ENCODE results near the gene BTBD6. TPM values are rescaled to one million over a fixed set of nuclear protein-coding genes. Genes with fewer than 3 reads are reported as not detected.

Gene BTBD6
- total RNA-seq, 1 donor from 2014 or later = 36.3 TPM

DNA sequence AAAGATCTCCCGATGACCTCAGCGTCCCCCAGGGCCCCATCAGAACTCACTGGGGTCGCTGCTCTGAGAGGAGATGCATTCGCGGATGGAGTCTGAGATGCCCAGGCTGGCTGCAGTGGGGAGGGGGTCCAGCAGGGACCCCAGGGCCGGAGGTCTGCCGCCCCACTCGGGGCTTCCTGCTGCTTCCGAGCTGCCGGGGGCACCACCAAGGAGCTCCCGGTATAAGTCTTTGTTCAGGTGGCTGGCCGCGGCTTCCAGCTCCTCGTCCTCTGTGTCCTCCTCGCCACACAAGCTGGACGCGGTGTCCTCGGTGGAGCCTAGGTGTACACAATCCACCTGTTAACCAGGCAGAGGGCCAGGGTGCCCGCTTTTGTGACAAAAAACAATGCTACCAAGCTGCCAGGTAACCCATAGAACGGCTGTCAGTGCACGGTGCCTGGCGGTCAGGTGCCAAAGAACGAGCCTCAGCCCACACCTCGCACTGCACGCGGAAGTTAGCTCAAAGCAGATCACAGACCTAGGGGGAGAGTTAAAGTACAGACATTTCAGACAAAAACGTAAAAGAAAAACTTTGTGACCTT is 26.6 kb upstream of the BTBD6 start:
- Mint-ChIP-seq H3K27ac (ENCODE audit: unreplicated experiment) (no peak overlapping the region), H3K27me3 (ENCODE audit: unreplicated experiment) (peaks cover 6% of the 10 kb centered on the region), H3K4me1 (ENCODE audit: low read depth, unreplicated experiment) (peaks cover 7% of the 10 kb centered on the region), H3K36me3 (ENCODE audit: unreplicated experiment) (peaks cover 7% of the 10 kb centered on the region), H3K4me3 (ENCODE audit: unreplicated experiment) (no peak overlapping the region), H3K9me3 (ENCODE audit: unreplicated experiment) (peaks cover 3% of the 10 kb centered on the region)
- TF ChIP-seq, protein P1, sequence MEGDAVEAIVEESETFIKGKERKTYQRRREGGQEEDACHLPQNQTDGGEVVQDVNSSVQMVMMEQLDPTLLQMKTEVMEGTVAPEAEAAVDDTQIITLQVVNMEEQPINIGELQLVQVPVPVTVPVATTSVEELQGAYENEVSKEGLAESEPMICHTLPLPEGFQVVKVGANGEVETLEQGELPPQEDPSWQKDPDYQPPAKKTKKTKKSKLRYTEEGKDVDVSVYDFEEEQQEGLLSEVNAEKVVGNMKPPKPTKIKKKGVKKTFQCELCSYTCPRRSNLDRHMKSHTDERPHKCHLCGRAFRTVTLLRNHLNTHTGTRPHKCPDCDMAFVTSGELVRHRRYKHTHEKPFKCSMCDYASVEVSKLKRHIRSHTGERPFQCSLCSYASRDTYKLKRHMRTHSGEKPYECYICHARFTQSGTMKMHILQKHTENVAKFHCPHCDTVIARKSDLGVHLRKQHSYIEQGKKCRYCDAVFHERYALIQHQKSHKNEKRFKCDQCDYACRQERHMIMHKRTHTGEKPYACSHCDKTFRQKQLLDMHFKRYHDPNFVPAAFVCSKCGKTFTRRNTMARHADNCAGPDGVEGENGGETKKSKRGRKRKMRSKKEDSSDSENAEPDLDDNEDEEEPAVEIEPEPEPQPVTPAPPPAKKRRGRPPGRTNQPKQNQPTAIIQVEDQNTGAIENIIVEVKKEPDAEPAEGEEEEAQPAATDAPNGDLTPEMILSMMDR (IDR thresholded peaks at IDR 0.05; ENCODE audit: partially characterized antibody, unreplicated experiment) = no peak
- DNase-seq = no peak

DNA sequence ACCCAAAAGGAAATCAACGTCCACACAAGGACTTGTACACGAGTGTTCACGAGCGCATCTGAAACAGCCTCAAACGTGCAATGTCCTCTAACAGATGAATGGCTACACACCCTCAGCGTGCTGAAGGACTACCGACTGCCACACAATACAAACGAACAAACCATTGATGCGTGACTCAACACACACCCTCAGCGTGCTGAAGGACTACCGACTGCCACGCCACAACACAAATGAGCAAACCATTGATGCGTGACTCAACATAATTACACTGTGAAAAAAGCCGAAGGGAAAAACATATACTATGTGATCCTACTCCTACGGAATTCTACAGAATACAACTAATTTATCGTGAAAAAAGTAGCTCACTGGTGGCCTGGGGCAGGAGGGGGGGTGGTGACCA is 25.1 kb upstream of the BTBD6 start:
- H3K4me1 Mint-ChIP-seq (ENCODE audit: low read depth, unreplicated experiment) = peaks cover 7% of the 10 kb centered on the region
- peaks cover 3% of the 10 kb centered on the region for H3K9me3 Mint-ChIP-seq (ENCODE audit: unreplicated experiment)
- H3K27me3 Mint-ChIP-seq (ENCODE audit: unreplicated experiment) = peaks cover 7% of the 10 kb centered on the region
- peaks cover 7% of the 10 kb centered on the region for H3K36me3 Mint-ChIP-seq (ENCODE audit: unreplicated experiment)
- H3K27ac Mint-ChIP-seq (ENCODE audit: unreplicated experiment) = no peak overlapping the region
- no peak overlapping the region for H3K4me3 Mint-ChIP-seq (ENCODE audit: unreplicated experiment)
- DNase-seq = no peak
- TF ChIP-seq, protein P1 (IDR thresholded peaks at IDR 0.05; ENCODE audit: partially characterized antibody, unreplicated experiment) = no peak

DNA sequence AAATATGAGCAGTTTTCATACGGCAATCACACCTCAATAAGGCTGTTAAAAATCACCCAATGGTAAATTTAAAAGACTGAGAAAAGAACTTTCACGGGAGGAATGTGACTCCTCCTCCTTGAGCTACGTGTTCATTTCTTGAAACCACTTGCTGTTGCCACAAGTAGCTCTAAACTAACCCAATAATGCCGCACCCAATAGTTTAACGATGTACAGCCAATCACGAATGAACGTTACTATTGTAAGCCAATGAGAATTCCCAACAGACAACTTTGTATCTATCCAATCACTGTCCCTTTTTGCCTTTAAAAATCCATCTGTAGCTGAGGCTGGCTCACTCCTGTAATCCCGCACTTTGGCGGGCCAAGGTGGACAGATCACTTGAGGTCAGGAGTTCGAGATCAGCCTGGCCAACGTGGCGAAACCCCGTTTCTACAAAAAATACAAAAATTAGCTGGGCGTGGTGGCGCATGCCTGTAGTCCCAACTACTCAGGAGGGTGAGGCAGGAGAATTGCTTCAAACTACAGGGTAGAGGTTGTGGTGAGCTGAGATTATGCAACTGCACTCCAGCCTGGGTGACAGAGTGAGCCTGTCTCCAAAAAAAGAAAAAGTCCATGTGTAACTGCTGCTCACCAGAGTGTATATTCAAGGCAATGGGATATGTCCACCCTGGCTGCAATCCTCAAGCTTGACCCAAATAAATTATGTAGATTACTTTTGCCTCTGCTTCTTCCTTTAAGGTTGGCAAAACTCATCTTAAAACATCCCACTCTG is 24.4 kb upstream of the BTBD6 start:
- H3K27me3 Mint-ChIP-seq (ENCODE audit: unreplicated experiment) = peaks cover 7% of the 10 kb centered on the region
- H3K4me3 Mint-ChIP-seq (ENCODE audit: unreplicated experiment) = no peak overlapping the region
- no peak overlapping the region for H3K27ac Mint-ChIP-seq (ENCODE audit: unreplicated experiment)
- H3K36me3 Mint-ChIP-seq (ENCODE audit: unreplicated experiment) = peaks cover 7% of the 10 kb centered on the region
- TF ChIP-seq, protein P1 (IDR thresholded peaks at IDR 0.05; ENCODE audit: partially characterized antibody, unreplicated experiment) = no peak
- DNase-seq = no peak
- H3K9me3 Mint-ChIP-seq (ENCODE audit: unreplicated experiment) = peaks cover 3% of the 10 kb centered on the region
- peaks cover 7% of the 10 kb centered on the region for H3K4me1 Mint-ChIP-seq (ENCODE audit: low read depth, unreplicated experiment)

DNA sequence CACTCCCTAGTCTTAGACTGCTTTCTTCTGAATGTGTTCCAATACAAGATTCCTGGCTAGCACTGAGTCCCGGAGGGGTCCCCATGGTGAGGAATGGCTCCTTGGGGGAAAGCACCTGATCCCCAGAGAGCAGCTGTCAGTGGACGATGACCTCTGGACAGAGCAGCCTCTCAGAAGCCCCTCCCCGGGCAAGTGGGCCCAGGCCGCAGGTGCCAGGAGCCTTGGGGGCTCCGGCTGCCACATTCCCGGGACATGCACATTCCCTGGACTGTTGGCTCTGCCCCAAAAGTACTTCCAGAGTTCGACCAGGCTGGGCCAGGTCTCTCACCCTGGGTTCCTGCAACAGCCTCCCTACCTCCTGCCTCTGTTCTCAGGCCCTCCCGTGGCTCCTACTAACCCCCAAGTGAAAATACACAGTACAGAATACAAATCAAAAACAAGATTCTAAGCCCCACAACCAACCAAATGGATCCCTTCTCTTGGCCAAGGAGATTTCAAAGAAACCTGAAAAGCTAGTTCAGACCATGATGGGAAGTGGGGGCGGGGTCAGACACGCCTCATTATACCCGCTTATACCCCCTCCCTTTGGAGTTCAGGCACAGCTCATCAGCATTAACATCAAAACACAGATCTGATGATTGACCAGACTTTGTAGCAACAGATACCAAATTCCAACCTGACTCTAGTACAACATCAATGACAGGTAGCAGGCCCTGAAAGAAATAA is 23.3 kb upstream of the BTBD6 start:
- H3K4me1 Mint-ChIP-seq (ENCODE audit: low read depth, unreplicated experiment) = peaks cover 7% of the 10 kb centered on the region
- H3K27me3 Mint-ChIP-seq (ENCODE audit: unreplicated experiment) = peaks cover 7% of the 10 kb centered on the region
- DNase-seq = no peak
- TF ChIP-seq, protein P1 (IDR thresholded peaks at IDR 0.05; ENCODE audit: partially characterized antibody, unreplicated experiment) = no peak
- peaks cover 2% of the 10 kb centered on the region for H3K9me3 Mint-ChIP-seq (ENCODE audit: unreplicated experiment)
- H3K4me3 Mint-ChIP-seq (ENCODE audit: unreplicated experiment) = no peak overlapping the region
- H3K36me3 Mint-ChIP-seq (ENCODE audit: unreplicated experiment) = peaks cover 7% of the 10 kb centered on the region
- H3K27ac Mint-ChIP-seq (ENCODE audit: unreplicated experiment) = no peak overlapping the region
